Skeletal muscle tissue (tissue), 4 donors: ENCODE data around the gene FGFR2. TPM values are rescaled to one million over a fixed set of nuclear protein-coding genes. Genes with fewer than 3 reads are reported as not detected.
"Not testable (repeated sequence)": the region's sequence is repeated elsewhere in the genome, so short reads cannot be mapped to it uniquely, and the experiment has no call there.

ENCODE experiments used
- H3K27ac ChIP-seq: one replicate; pipeline ENCODE4 v1.7.0; 2013; ENCODE audit warnings: mild to moderate bottlenecking, low read depth, low read length, inconsistent platforms
- H3K27me3 ChIP-seq, 3 donors: one replicate each; pipeline ENCODE4 v1.7.0; 2013; ENCODE audit warnings: low read length in 3 of 3; ENCODE audit not compliant: control insufficient read depth in 3 of 3, insufficient read depth in 3 of 3
- H3K36me3 ChIP-seq, 3 donors: one replicate each; pipeline ENCODE4 v1.7.0; 2013; ENCODE audit warnings: low read length in 3 of 3; ENCODE audit not compliant: control insufficient read depth in 3 of 3, insufficient read depth in 3 of 3
- H3K4me1 ChIP-seq, 3 donors: one replicate each; pipeline ENCODE4 v1.7.0; 2013; ENCODE audit warnings: low read length in 3 of 3, mild to moderate bottlenecking in 3 of 3; ENCODE audit not compliant: control insufficient read depth in 3 of 3, insufficient read depth in 3 of 3
- H3K4me3 ChIP-seq, 3 donors: one replicate each; pipeline ENCODE4 v1.7.0; 2013; ENCODE audit warnings: low read length in 3 of 3
- H3K9ac ChIP-seq, 3 donors: one replicate each; pipeline ENCODE4 v1.7.0; 2013; ENCODE audit warnings: low read length in 3 of 3, mild to moderate bottlenecking in 3 of 3, moderate library complexity in 2 of 3, low read depth in 1 of 3
- H3K9me3 ChIP-seq, 3 donors: one replicate each; pipeline ENCODE4 v1.7.0; 2013; ENCODE audit warnings: low read length in 3 of 3; ENCODE audit not compliant: control insufficient read depth in 3 of 3
- total RNA-seq: library from RNA; depleted of rRNA; stranded (reverse); fragments of >200 nt; gene quantifications from one replicate; pipeline ENCODE4 v1.2.3, GENCODE V29; 2014
- donor health status: Osteomylitis.

Gene FGFR2
- total RNA-seq, 1 donor from 2014 or later = 11.5 TPM

GRCh38 chr10:121526801-121527221, 71.4 kb downstream of the FGFR2 start:
- no peaks in the 10 kb centered on the region for H3K4me1 ChIP-seq
- H3K27ac ChIP-seq = no peak overlapping the region
- H3K36me3 ChIP-seq = no peaks in the 10 kb centered on the region
- H3K9me3 ChIP-seq = no peaks in the 10 kb centered on the region
- no peak overlapping the region for H3K9ac ChIP-seq
- peaks cover 0 to 18% (median 2%) of the 10 kb centered on the region in 3 donors for H3K27me3 ChIP-seq
- H3K4me3 ChIP-seq = no peak overlapping the region

GRCh38 chr10:121526135-121526790, 72.0 kb downstream of the FGFR2 start:
- no peak overlapping the region for H3K4me3 ChIP-seq
- H3K9ac ChIP-seq = no peak overlapping the region
- H3K9me3 ChIP-seq = no peaks in the 10 kb centered on the region
- H3K27me3 ChIP-seq = peaks cover 0 to 14% (median 2%) of the 10 kb centered on the region in 3 donors
- no peaks in the 10 kb centered on the region for H3K4me1 ChIP-seq
- no peaks in the 10 kb centered on the region for H3K36me3 ChIP-seq
- H3K27ac ChIP-seq = no peak overlapping the region

GRCh38 chr10:121525251-121526134, 72.8 kb downstream of the FGFR2 start:
- Histone ChIP-seq H3K27me3 (peaks cover 0 to 14% (median 2%) of the 10 kb centered on the region in 3 donors), H3K27ac (no peak overlapping the region), H3K36me3 (no peaks in the 10 kb centered on the region), H3K9ac (no peak overlapping the region), H3K4me1 (no peaks in the 10 kb centered on the region), H3K9me3 (no peaks in the 10 kb centered on the region), H3K4me3 (no peak overlapping the region)

- H3K36me3 ChIP-seq = no peaks in the 10 kb centered on the region
- H3K4me3 ChIP-seq = no peak overlapping the region
- H3K9ac ChIP-seq = no peak overlapping the region
- H3K27me3 ChIP-seq = peaks cover 0 to 22% (median 0%) of the 10 kb centered on the region in 3 donors
- H3K4me1 ChIP-seq = no peaks in the 10 kb centered on the region
- H3K27ac ChIP-seq = no peak overlapping the region
- no peaks in the 10 kb centered on the region for H3K9me3 ChIP-seq
Measured at GRCh38 chr10:121524157-121524817, 74.0 kb downstream of the FGFR2 start.

GRCh38 chr10:121522831-121523230, 75.4 kb downstream of the FGFR2 start:
- no peaks in the 10 kb centered on the region for H3K4me1 ChIP-seq
- no peaks in the 10 kb centered on the region for H3K9me3 ChIP-seq
- no peak overlapping the region for H3K9ac ChIP-seq
- H3K27me3 ChIP-seq = peaks cover 0 to 21% (median 0%) of the 10 kb centered on the region in 3 donors
- no peak overlapping the region for H3K27ac ChIP-seq
- no peak overlapping the region for H3K4me3 ChIP-seq
- no peaks in the 10 kb centered on the region for H3K36me3 ChIP-seq

GRCh38 chr10:121521794-121522556, 76.3 kb downstream of the FGFR2 start:
- Histone ChIP-seq H3K27me3 (peaks cover 0 to 19% (median 0%) of the 10 kb centered on the region in 3 donors), H3K27ac (no peak overlapping the region), H3K9ac (no peak overlapping the region), H3K9me3 (no peaks in the 10 kb centered on the region), H3K4me1 (no peaks in the 10 kb centered on the region), H3K36me3 (no peaks in the 10 kb centered on the region), H3K4me3 (no peak overlapping the region)

GRCh38 chr10:121520526-121520925, 77.7 kb downstream of the FGFR2 start:
- H3K36me3 ChIP-seq = not testable (repeated sequence)

GRCh38 chr10:121519901-121520493, 78.2 kb downstream of the FGFR2 start:
- Histone ChIP-seq H3K9ac (no peak overlapping the region), H3K27me3 (peaks cover 0 to 12% (median 0%) of the 10 kb centered on the region in 3 donors), H3K4me1 (no peaks in the 10 kb centered on the region), H3K4me3 (no peak overlapping the region), H3K36me3 (no peaks in the 10 kb centered on the region), H3K9me3 (no peaks in the 10 kb centered on the region), H3K27ac (no peak overlapping the region)

More at GRCh38 chr10:121520526-121520925, 77.7 kb downstream of the FGFR2 start:
- H3K27ac ChIP-seq, H3K9me3 ChIP-seq, H3K4me3 ChIP-seq, H3K4me1 ChIP-seq, H3K9ac ChIP-seq: not testable (repeated sequence)
- peaks cover 0 to 12% (median 0%) of the 10 kb centered on the region in 3 donors for H3K27me3 ChIP-seq

- Histone ChIP-seq H3K27me3 (peaks cover 0 to 12% (median 0%) of the 10 kb centered on the region in 3 donors), H3K36me3 (no peaks in the 10 kb centered on the region), H3K9ac (no peak overlapping the region), H3K9me3 (no peaks in the 10 kb centered on the region), H3K27ac (no peak overlapping the region), H3K4me3 (no peak overlapping the region), H3K4me1 (no peaks in the 10 kb centered on the region)
Measured at GRCh38 chr10:121519411-121519810, 78.8 kb downstream of the FGFR2 start.
